ENCODE results near the gene TMTC2. TPM values are rescaled to one million over a fixed set of nuclear protein-coding genes. Genes with fewer than 3 reads are reported as not detected.

Gene TMTC2
- total RNA-seq, 4 donors from 2014 or later: 10.5 to 15.9 (median 11.5) TPM

- DNase-seq (ENCODE audit: low spot score) (no peak), ATAC-seq (ENCODE audit: low FRiP score) (no peak)
- no peak for TF ChIP-seq CTCF (IDR thresholded peaks at IDR 0.05)
Measured at GRCh38 chr12:82675246-82675645, 11.5 kb upstream of the TMTC2 start.

GRCh38 chr12:82682326-82682725 is 4.4 kb upstream of the TMTC2 start:
- DNase-seq (ENCODE audit: low spot score): no peak
- TF ChIP-seq CTCF (IDR thresholded peaks at IDR 0.05): no peak
- no peak for ATAC-seq (ENCODE audit: low FRiP score)

DNA sequence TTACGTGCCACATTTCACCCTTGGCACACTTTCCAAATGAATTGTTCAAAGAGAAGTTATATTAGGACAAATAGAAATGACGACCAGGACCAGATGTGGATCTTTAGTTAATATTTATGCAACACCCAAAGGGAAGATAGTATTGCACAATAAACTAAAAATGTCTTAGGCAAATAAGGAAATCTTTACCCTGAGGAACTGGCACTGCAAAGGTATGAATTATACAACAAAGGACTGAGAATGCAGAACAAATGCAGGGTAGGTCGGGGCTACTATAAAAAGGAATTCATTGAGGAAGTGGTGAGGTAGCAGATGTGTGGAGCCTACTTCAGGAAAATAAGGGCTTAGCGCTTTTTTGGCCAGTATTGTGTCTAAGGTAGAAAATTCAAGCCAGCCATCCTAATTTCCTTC is 3.9 kb upstream of the TMTC2 start:
- no peak for TF ChIP-seq CTCF (IDR thresholded peaks at IDR 0.05)
- ATAC-seq (ENCODE audit: low FRiP score): no peak

GRCh38 chr12:82685790-82686167 is 927 bp upstream of the TMTC2 start:
- peak in 1 of 3 donors; percentile 35 for TF ChIP-seq CTCF (IDR thresholded peaks at IDR 0.05)
- ATAC-seq (ENCODE audit: low FRiP score): peak; percentile 84
- peak; percentile 98 for DNase-seq (ENCODE audit: low spot score)

More for the DNA sequence above, 3.9 kb upstream of the TMTC2 start:
- no peak for DNase-seq (ENCODE audit: low spot score)

DNA sequence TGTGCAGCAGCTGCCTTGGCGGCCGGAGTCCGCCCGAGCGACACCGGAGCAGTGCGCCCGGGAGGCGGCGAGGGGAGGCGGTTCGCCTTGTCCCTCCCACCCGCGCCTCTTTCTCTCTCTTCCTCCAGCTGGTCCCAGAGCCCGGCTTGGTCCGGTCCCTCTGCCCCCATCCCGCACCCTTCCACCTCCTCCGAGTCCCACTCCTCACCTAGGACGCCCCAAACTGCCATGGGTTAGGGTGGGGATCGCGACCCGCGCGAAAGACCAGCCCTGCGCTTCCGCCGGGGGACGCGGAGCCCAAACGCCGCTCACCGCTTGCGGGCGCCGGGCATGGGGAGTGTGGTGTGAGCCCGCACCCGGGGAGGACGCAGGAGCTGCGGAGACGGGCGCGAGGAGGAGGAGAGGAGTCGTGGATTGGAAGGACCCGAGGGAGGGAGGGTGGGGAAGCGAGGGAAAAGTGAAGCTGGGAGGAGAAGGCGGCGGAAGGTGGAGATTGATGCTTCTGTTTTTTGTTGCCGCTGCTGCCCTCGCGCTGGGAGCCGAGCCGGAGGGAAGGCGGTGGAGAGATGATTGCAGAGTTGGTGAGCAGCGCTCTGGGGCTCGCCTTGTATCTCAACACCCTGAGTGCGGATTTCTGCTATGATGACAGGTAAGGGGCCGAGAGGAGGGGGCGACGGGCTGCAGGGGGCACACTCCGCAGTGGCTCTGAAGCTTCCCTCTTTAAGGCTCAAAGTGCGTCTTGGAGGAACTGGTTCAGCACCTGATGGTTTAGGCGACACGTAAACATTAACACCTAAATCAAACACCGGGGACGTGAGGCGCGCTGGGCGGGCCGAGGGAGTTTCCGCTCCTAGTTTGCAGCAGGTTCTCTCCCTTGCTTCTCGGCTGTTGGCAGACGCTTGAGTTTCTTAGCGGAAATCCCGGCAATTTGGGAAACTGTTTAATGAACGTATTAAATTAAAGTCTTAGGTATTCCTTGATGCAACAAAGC is 610 bp downstream of the TMTC2 start:
- ATAC-seq (ENCODE audit: low FRiP score): peak; percentile 63
- DNase-seq (ENCODE audit: low spot score): peak; percentile 24
- TF ChIP-seq CTCF (IDR thresholded peaks at IDR 0.05): no peak

DNA sequence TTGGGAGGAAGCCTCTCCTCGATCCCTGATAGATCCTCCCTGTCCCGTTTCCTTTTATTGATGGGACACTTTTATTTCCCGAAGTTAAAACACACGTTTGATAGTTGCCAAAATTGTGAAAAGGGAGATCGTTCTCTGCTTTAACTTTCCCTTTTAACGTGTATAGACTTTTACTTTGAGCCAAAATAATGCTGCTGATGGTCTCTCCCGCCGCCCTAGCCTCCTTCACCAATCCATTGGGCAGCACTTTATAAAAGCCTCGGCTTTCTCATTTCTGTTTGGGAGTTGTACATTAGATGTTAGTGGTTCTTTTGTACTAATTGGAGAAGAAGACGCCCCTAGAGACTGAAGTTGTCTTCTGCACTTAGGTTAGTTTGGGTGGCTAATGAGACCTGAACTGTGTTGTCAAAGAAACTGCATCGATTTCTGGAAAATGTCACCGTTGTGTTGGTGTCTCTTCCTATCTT is 1.4 kb downstream of the TMTC2 start:
- no peak for DNase-seq (ENCODE audit: low spot score)
- ATAC-seq (ENCODE audit: low FRiP score): no peak
- no peak for TF ChIP-seq CTCF (IDR thresholded peaks at IDR 0.05)

DNA sequence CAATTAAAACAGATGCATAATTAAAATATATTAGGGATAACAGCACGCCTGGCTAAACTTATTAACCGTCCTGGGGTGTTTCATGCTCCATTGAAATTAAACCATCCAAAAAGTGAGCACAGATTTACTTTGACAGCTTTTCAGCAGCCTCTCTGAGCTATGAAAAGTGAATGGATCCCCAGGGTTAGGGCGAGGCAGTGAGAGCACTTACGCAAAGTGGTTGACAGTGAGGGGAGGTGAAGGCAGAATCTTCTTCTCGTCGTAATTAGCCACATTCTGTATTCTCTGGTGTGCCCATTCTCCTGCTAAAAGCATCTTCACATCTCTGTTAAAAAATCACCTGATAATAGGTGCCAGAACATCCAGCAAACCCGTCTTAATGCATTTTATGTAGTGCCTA is 1.9 kb downstream of the TMTC2 start:
- no peak for TF ChIP-seq CTCF (IDR thresholded peaks at IDR 0.05)
- no peak for DNase-seq (ENCODE audit: low spot score)
- no peak for ATAC-seq (ENCODE audit: low FRiP score)
